Measurements from ENCODE around the gene IGBP1.
"Not testable (repeated sequence)": the region's sequence is repeated elsewhere in the genome, so short reads cannot be mapped to it uniquely, and the experiment has no call there.

Gene IGBP1

GRCh38 chrX:70168238-70169188, 35.3 kb downstream of the IGBP1 start:
- peak; percentile 27 for DNase-seq

GRCh38 chrX:70169281-70169680, 36.0 kb downstream of the IGBP1 start:
- DNase-seq, result no peak

- no peak for DNase-seq
Observed at GRCh38 chrX:70171624-70172023, 38.4 kb downstream of the IGBP1 start.

- no peak for DNase-seq
Observed at GRCh38 chrX:70172221-70172620, 39.0 kb downstream of the IGBP1 start.

- no peak for DNase-seq
Observed at GRCh38 chrX:70172964-70173363, 39.7 kb downstream of the IGBP1 start.

GRCh38 chrX:70174754-70175153, 41.5 kb downstream of the IGBP1 start:
- no peak for DNase-seq

GRCh38 chrX:70175338-70175737, 42.1 kb downstream of the IGBP1 start:
- DNase-seq, result no peak

GRCh38 chrX:70176938-70177533, 43.8 kb downstream of the IGBP1 start, which contains the start of gene DGAT2L6:
DGAT2L6 (plus strand) TSS chrX:70177483; CDS start chrX:70177583, 100 bp downstream.
- no peak for DNase-seq

- DNase-seq, result no peak
Observed at GRCh38 chrX:70183091-70183490, 49.8 kb downstream of the IGBP1 start.

GRCh38 chrX:70190225-70190624, 57.0 kb downstream of the IGBP1 start:
- DNase-seq, result no peak

- DNase-seq, result no peak
Observed at GRCh38 chrX:70196961-70197720, 63.9 kb downstream of the IGBP1 start.

- DNase-seq, result no peak
Observed at GRCh38 chrX:70201732-70202131, 68.5 kb downstream of the IGBP1 start.

GRCh38 chrX:70208479-70208878, 75.2 kb downstream of the IGBP1 start:
- DNase-seq, result no peak

GRCh38 chrX:70209570-70209969, 76.3 kb downstream of the IGBP1 start:
- not testable (repeated sequence) for DNase-seq

All from femur (tissue), 1 donor.